Lower lobe of right lung (tissue), 2 donors: Measurements from ENCODE around the gene CCER1. TPM values are rescaled to one million over a fixed set of nuclear protein-coding genes. Genes with fewer than 3 reads are reported as not detected.

Source experiments
- ATAC-seq, 2 donors: fragments of 200-7000 bp; cut with Tn5 transposase; one replicate each; pipeline ENCODE4 v1.9.1; 2020 to 2022; ENCODE audit warnings: mild to moderate bottlenecking in 2 of 2, moderate library complexity in 2 of 2
- DNase-seq: peaks from one replicate; pipeline ENCODE4 v3.0.0-alpha.2; 2020
- H3K27ac ChIP-seq: fragments of 200-600 bp; one replicate; pipeline ENCODE4 v1.8.0; 2022
- H3K27me3 ChIP-seq: fragments of 200-600 bp; one replicate; pipeline ENCODE4 v1.8.0; 2022; ENCODE audit warnings: low read depth
- H3K36me3 ChIP-seq: fragments of 200-600 bp; one replicate; pipeline ENCODE4 v1.8.0; 2022; ENCODE audit warnings: mild to moderate bottlenecking
- H3K4me1 ChIP-seq: fragments of 200-600 bp; one replicate; pipeline ENCODE4 v1.8.0; 2022
- H3K4me3 ChIP-seq: fragments of 200-600 bp; one replicate; pipeline ENCODE4 v1.8.0; 2022; ENCODE audit warnings: mild to moderate bottlenecking
- H3K9me3 ChIP-seq: fragments of 200-600 bp; one replicate; pipeline ENCODE4 v1.8.0; 2022
- CTCF ChIP-seq: fragments of 200-600 bp; IDR thresholded peaks from one replicate; pipeline ENCODE4 v1.8.0; 2022; ENCODE audit warnings: antibody characterized with exemption, mild to moderate bottlenecking
- intact Hi-C: fragments of 100-400 bp; cut with DNase I; formaldehyde crosslinking; loops from one replicate; pipeline ENCODE4 v1.11.0; 2022
- total RNA-seq: library from RNA; stranded (reverse); fragmentation: NEBNext Ultra II Directional; extraction: Animal tissue kit (Norgen Biotek cat#: 25700); gene quantifications from one replicate; pipeline ENCODE4 v1.2.1, GENCODE V29; 2021
- donor health status: DM: no; HTN: yes; CAD: no; lungs with severe emphysema.

CCER1 gene
- total RNA-seq, 1 donor from 2014 or later: not detected

- Histone ChIP-seq H3K4me3 (no peak overlapping the region), H3K36me3 (no peaks in the 10 kb centered on the region), H3K27me3 (no peaks in the 10 kb centered on the region), H3K9me3 (no peaks in the 10 kb centered on the region), H3K27ac (no peak overlapping the region), H3K4me1 (no peaks in the 10 kb centered on the region)
- DNase-seq (no peak), ATAC-seq (no peak)
- intact Hi-C loops: no loop called here
- no peak for TF ChIP-seq CTCF
These were observed 29.1 kb upstream of the CCER1 start for GRCh38 chr12:90984114-90984513.

- intact Hi-C loops: no loop called here
- H3K9me3 ChIP-seq: no peaks in the 10 kb centered on the region
- no peak overlapping the region for H3K4me3 ChIP-seq
- no peak overlapping the region for H3K27ac ChIP-seq
- no peaks in the 10 kb centered on the region for H3K36me3 ChIP-seq
- no peaks in the 10 kb centered on the region for H3K4me1 ChIP-seq
- no peak for DNase-seq
- no peak for ATAC-seq
- no peaks in the 10 kb centered on the region for H3K27me3 ChIP-seq
- TF ChIP-seq CTCF: no peak
These were observed 27.2 kb upstream of the CCER1 start for GRCh38 chr12:90982170-90982569.

- H3K27ac ChIP-seq: no peak overlapping the region
- H3K9me3 ChIP-seq: no peaks in the 10 kb centered on the region
- no peaks in the 10 kb centered on the region for H3K36me3 ChIP-seq
- H3K27me3 ChIP-seq: no peaks in the 10 kb centered on the region
- no peak for DNase-seq
- no peaks in the 10 kb centered on the region for H3K4me1 ChIP-seq
- H3K4me3 ChIP-seq: no peak overlapping the region
- intact Hi-C loops: loop anchor here (10.0 kb wide), 1 partner anchor 375 kb away; no protein-coding TSS in a partner anchor
- no peak for ATAC-seq
- no peak for TF ChIP-seq CTCF
These were observed 25.0 kb upstream of the CCER1 start for GRCh38 chr12:90979951-90980350.

- ATAC-seq (no peak), DNase-seq (no peak)
- no peaks in the 10 kb centered on the region for H3K9me3 ChIP-seq
- no peaks in the 10 kb centered on the region for H3K27me3 ChIP-seq
- H3K4me1 ChIP-seq: no peaks in the 10 kb centered on the region
- H3K4me3 ChIP-seq: no peak overlapping the region
- intact Hi-C loops: loop anchor here (10.0 kb wide), 1 partner anchor 376 kb away; no protein-coding TSS in a partner anchor
- H3K27ac ChIP-seq: no peak overlapping the region
- no peak for TF ChIP-seq CTCF
- no peaks in the 10 kb centered on the region for H3K36me3 ChIP-seq
These were observed 24.0 kb upstream of the CCER1 start for GRCh38 chr12:90979019-90979418.

- DNase-seq: no peak
- intact Hi-C loops: loop anchor here (10.0 kb wide), 1 partner anchor 377 kb away; no protein-coding TSS in a partner anchor
- no peak overlapping the region for H3K27ac ChIP-seq
These were observed 23.3 kb upstream of the CCER1 start for GRCh38 chr12:90978117-90978770.

More at GRCh38 chr12:90978117-90978770, 23.3 kb upstream of the CCER1 start:
- Histone ChIP-seq H3K9me3 (no peaks in the 10 kb centered on the region), H3K27me3 (no peaks in the 10 kb centered on the region), H3K36me3 (no peaks in the 10 kb centered on the region), H3K4me1 (no peaks in the 10 kb centered on the region), H3K4me3 (no peak overlapping the region)
- peak; percentile 42 for TF ChIP-seq CTCF
- ATAC-seq: peak; percentile 48 to 67
